ENCODE results near the gene CNN2.

- TF ChIP-seq CTCF (IDR thresholded peaks at IDR 0.05) (no peak), POLR2A (IDR thresholded peaks at IDR 0.05) (no peak)
These were observed 9.7 kb upstream of the CNN2 start for GRCh38 chr19:1016647-1017114.

Measured in lower leg skin (tissue), 3 donors.